ENCODE results near the gene ZNF432. TPM values are rescaled to one million over a fixed set of nuclear protein-coding genes. Genes with fewer than 3 reads are reported as not detected.

ZNF432 gene
- polyA plus RNA-seq, 1 of the 3 experiments (the other 2 are of a cell fraction) = 2.9 TPM

- ChIA-PET POLR2A (no interaction called here), CTCF (no interaction called here)
- no peak for TF ChIP-seq FOSL2 (IDR thresholded peaks at IDR 0.05; ENCODE audit: borderline replicate concordance, low read depth)
- no peak for TF ChIP-seq EZH2phosphoT487 (IDR thresholded peaks at IDR 0.05; ENCODE audit: borderline replicate concordance, low read depth)
- TF ChIP-seq EP300 (IDR thresholded peaks at IDR 0.05; ENCODE audit: borderline replicate concordance in 1 of 2, low read depth in 1 of 2, low read length in 1 of 2) = no peak
- TF ChIP-seq SMC3 (IDR thresholded peaks at IDR 0.05; ENCODE audit: low read depth, low read length) = no peak
- no peak for TF ChIP-seq NFIC (IDR thresholded peaks at IDR 0.05; ENCODE audit: borderline replicate concordance)
- TF ChIP-seq GABPA (IDR thresholded peaks at IDR 0.05; ENCODE audit: low read depth) = peak; percentile 88
- TF ChIP-seq GATA2 (CRISPR knock-in tag; IDR thresholded peaks at IDR 0.05) = no peak
- no peak for TF ChIP-seq RAD21 (IDR thresholded peaks at IDR 0.05; ENCODE audit: low read length)
- no peak for TF ChIP-seq RXRA (IDR thresholded peaks at IDR 0.05; ENCODE audit: borderline replicate concordance, low read depth)
- peak; percentile 84 for TF ChIP-seq POLR2AphosphoS5 (IDR thresholded peaks at IDR 0.05; ENCODE audit: low read depth, low read length)
- TF ChIP-seq USF1 (IDR thresholded peaks at IDR 0.05; ENCODE audit: borderline replicate concordance, low read depth) = no peak
- no peak for TF ChIP-seq PBX3 (IDR thresholded peaks at IDR 0.05)
- TF ChIP-seq NRF1 (IDR thresholded peaks at IDR 0.05; ENCODE audit: low read depth, low read length) = no peak
- TF ChIP-seq JUND (IDR thresholded peaks at IDR 0.05) = no peak
- 0 out of 2 replicates have a peak, but pooled peaks have one; percentile 31 for TF ChIP-seq ZBTB33 (IDR thresholded peaks at IDR 0.05; ENCODE audit: borderline replicate concordance, low read depth)
- TF ChIP-seq TAF1 (IDR thresholded peaks at IDR 0.05; ENCODE audit: borderline replicate concordance, low read depth, low read length) = peak; percentile 60
- no peak for TF ChIP-seq TEAD4 (IDR thresholded peaks at IDR 0.05; ENCODE audit: borderline replicate concordance, insufficient read depth)
- no peak for TF ChIP-seq REST (IDR thresholded peaks at IDR 0.05; ENCODE audit: low read depth, low read length)
- no peak for TF ChIP-seq CTCF (IDR thresholded peaks at IDR 0.05)
- TF ChIP-seq MAX (IDR thresholded peaks at IDR 0.05; ENCODE audit: low read depth) = peak; percentile 64
- no peak for TF ChIP-seq TCF12 (IDR thresholded peaks at IDR 0.05)
- TF ChIP-seq YY1 (IDR thresholded peaks at IDR 0.05; ENCODE audit: low read depth) = no peak
Observed at GRCh38 chr19:52095172-52096014, 46.8 kb upstream of the ZNF432 start, which contains the start of gene ZNF841. Gene ZNF841 (minus strand): TSS chr19:52095765. CDS start chr19:52084801, 10,964 bp downstream.

More at GRCh38 chr19:52095172-52096014, 46.8 kb upstream of the ZNF432 start, which contains the start of gene ZNF841:
- H4K20me1 ChIP-seq (ENCODE audit: insufficient read depth) = no peaks in the 10 kb centered on the region
- H3K27me3 ChIP-seq (ENCODE audit: insufficient read depth) = no peaks in the 10 kb centered on the region
- peaks cover 6% of the 10 kb centered on the region for H3F3A ChIP-seq (replicated peaks; ENCODE audit: insufficient read depth)
- DNase-seq = peak; percentile 94
- peak within 1 kb of the TSS; percentile 90 for H3K9ac ChIP-seq
- no peaks in the 10 kb centered on the region for H3K9me2 ChIP-seq
- WGBS (ENCODE audit: low lambda C conversion rate) = 4% methylated on average over 47 of the region's 59 CpGs
- H3K4me1 ChIP-seq (ENCODE audit: control insufficient read depth in 1 of 2, insufficient read depth in 2 of 2, low read depth in 1 of 2, low read length in 1 of 2) = peaks cover 0 to 6% of the 10 kb centered on the region in 2 experiments; a peak in 1 of 4 replicates
- peaks cover 7% of the 10 kb centered on the region for H3K9me3 ChIP-seq
- peaks cover 49% of the 10 kb centered on the region for H3K79me2 ChIP-seq (ENCODE audit: insufficient read depth)
- H3K4me3 ChIP-seq (ENCODE audit: low read depth in 2 of 2, low read length in 1 of 2) = peak within 1 kb of the TSS; percentile 84 to 99
- H3K4me2 ChIP-seq = peak within 1 kb of the TSS; percentile 94
- H3K36me3 ChIP-seq (replicated peaks in 1 of 2; ENCODE audit: control insufficient read depth in 1 of 2, insufficient read depth in 2 of 2, low read length in 1 of 2) = peaks cover 3 to 26% of the 10 kb centered on the region in 2 experiments
- peak within 1 kb of the TSS; percentile 74 to 78 for H3K27ac ChIP-seq (ENCODE audit: low read depth in 2 of 2, low read length in 1 of 2)
- peak within 1 kb of the TSS; percentile 98 for H2AFZ ChIP-seq (ENCODE audit: low read depth)
